Neural cell (in vitro differentiated cells): ENCODE measurements around the gene ANKRD33B. TPM values are rescaled to one million over a fixed set of nuclear protein-coding genes. Genes with fewer than 3 reads are reported as not detected.

Source experiments
- H2AFZ ChIP-seq: fragments of 200-600, 300-800 bp; sonication (generic), shearing (Covaris generic); 2 replicates; pipeline ENCODE4 v1.6.0; 2014; ENCODE audit warnings: low read depth, mild to moderate bottlenecking, antibody characterized with exemption, low read length, moderate library complexity
- H3F3A ChIP-seq: fragments of 200-600 bp; shearing (Covaris generic); 2 replicates; pipeline ENCODE4 v1.6.1; 2016; ENCODE audit warnings: mild to moderate bottlenecking, moderate library complexity, mixed read lengths, antibody characterized with exemption, low read length; ENCODE audit not compliant: insufficient read depth, poor library complexity, severe bottlenecking
- H3K27ac ChIP-seq: fragments of 200-600, 300-800 bp; sonication (generic), shearing (Covaris generic); 2 replicates; pipeline ENCODE4 v1.5.1; 2014; ENCODE audit warnings: mild to moderate bottlenecking, low read length, moderate library complexity
- H3K27me3 ChIP-seq: fragments of 300-800, 200-600 bp; sonication (generic), shearing (Covaris generic); 2 replicates; pipeline ENCODE4 v1.6.0; 2014; ENCODE audit warnings: mild to moderate bottlenecking, low read depth, low read length, moderate library complexity; ENCODE audit not compliant: insufficient read depth
- H3K36me3 ChIP-seq: fragments of 300-800, 200-600 bp; sonication (generic), shearing (Covaris generic); 2 replicates; pipeline ENCODE4 v1.5.1; 2014; ENCODE audit warnings: mild to moderate bottlenecking, antibody characterized with exemption, low read length, moderate library complexity; ENCODE audit not compliant: insufficient read depth
- H3K4me2 ChIP-seq: fragments of 300-800, 200-600 bp; sonication (generic), shearing (Covaris generic); 2 replicates; pipeline ENCODE4 v1.6.0; 2014; ENCODE audit warnings: mild to moderate bottlenecking, low read length
- H3K4me3 ChIP-seq: fragments of 300-800, 200-600 bp; sonication (generic), shearing (Covaris generic); 2 replicates; pipeline ENCODE4 v1.5.1; 2014; ENCODE audit warnings: mild to moderate bottlenecking, low read length, moderate library complexity
- H3K79me2 ChIP-seq: fragments of 200-600 bp; shearing (Covaris generic); replicated peaks from 2 replicates; pipeline ENCODE4 v1.6.0; 2014; ENCODE audit warnings: mild to moderate bottlenecking, low read length, moderate library complexity; ENCODE audit not compliant: insufficient read depth
- H3K9ac ChIP-seq: fragments of 300-800, 200-600 bp; sonication (generic), shearing (Covaris generic); 2 replicates; pipeline ENCODE4 v1.6.1; 2016; ENCODE audit warnings: mild to moderate bottlenecking, low read length, mixed read lengths
- H3K9me2 ChIP-seq: fragments of 200-600 bp; shearing (Covaris generic); 2 replicates; pipeline ENCODE4 v1.6.1; 2016; ENCODE audit warnings: mild to moderate bottlenecking, low read length, mixed read lengths; ENCODE audit not compliant: insufficient read depth
- H3K9me3 ChIP-seq: fragments of 200-600, 300-800 bp; sonication (generic), shearing (Covaris generic); 2 replicates; pipeline ENCODE4 v1.6.1; 2016; ENCODE audit warnings: mild to moderate bottlenecking, mixed run types, low read length, moderate library complexity, mixed read lengths
- H4K20me1 ChIP-seq: fragments of 200-600 bp; shearing (Covaris generic); 2 replicates; pipeline ENCODE4 v1.6.1; 2016; ENCODE audit warnings: mild to moderate bottlenecking, mixed run types; ENCODE audit not compliant: insufficient read depth
- CTCF ChIP-seq: fragments of 450-650 bp; IDR thresholded peaks from 2 replicates; pipeline ENCODE4 v1.5.1; 2014; ENCODE audit warnings: antibody characterized with exemption, mild to moderate bottlenecking, moderate library complexity; ENCODE audit not compliant: poor library complexity, severe bottlenecking
- EP300 ChIP-seq: fragments of 450-650 bp; conservative IDR thresholded peaks from 2 replicates; pipeline ENCODE4 v1.6.1; 2014; ENCODE audit warnings: antibody characterized with exemption, mild to moderate bottlenecking, moderate library complexity; ENCODE audit not compliant: poor library complexity, severe bottlenecking
- EZH2 ChIP-seq: fragments of 200-600, 300-800 bp; shearing (Covaris generic), sonication (generic); IDR thresholded peaks from 2 replicates; pipeline ENCODE4 v1.6.1; 2014; ENCODE audit warnings: antibody characterized with exemption, low read length, borderline replicate concordance, mild to moderate bottlenecking; ENCODE audit not compliant: insufficient read depth, poor library complexity, severe bottlenecking
- MXI1 ChIP-seq: fragments of 450-650 bp; conservative IDR thresholded peaks from 2 replicates; pipeline ENCODE4 v1.6.1; 2014; ENCODE audit warnings: antibody characterized with exemption, mild to moderate bottlenecking; ENCODE audit not compliant: poor library complexity, severe bottlenecking
- POLR2AphosphoS5 ChIP-seq: IDR thresholded peaks from 2 replicates; pipeline ENCODE4 v1.6.1; 2012
- RAD21 ChIP-seq: fragments of 450-650 bp; conservative IDR thresholded peaks from 2 replicates; pipeline ENCODE4 v1.6.1; 2014; ENCODE audit warnings: antibody characterized with exemption, mild to moderate bottlenecking, moderate library complexity
- REST ChIP-seq: IDR thresholded peaks from 2 replicates; pipeline ENCODE4 v1.6.1; 2012; ENCODE audit warnings: borderline replicate concordance
- SMC3 ChIP-seq: fragments of 450-650 bp; conservative IDR thresholded peaks from 2 replicates; pipeline ENCODE4 v1.6.1; 2014; ENCODE audit warnings: antibody characterized with exemption, mild to moderate bottlenecking, moderate library complexity; ENCODE audit not compliant: poor library complexity
- TAF1 ChIP-seq: IDR thresholded peaks from 2 replicates; pipeline ENCODE4 v1.6.1; 2012; ENCODE audit warnings: low read depth
- polyA plus RNA-seq: library from polyadenylated mRNA; depleted of rRNA; stranded (reverse); fragments of >200 nt; gene quantifications from 2 replicates; pipeline ENCODE4 v1.2.3, GENCODE V29; 2014

ANKRD33B gene
- polyA plus RNA-seq, 1 donor from 2014 or later: not detected

- Histone ChIP-seq H3K79me2 (no peaks in the 10 kb centered on the region), H3K27ac (no peak overlapping the region), H3K9me3 (no peaks in the 10 kb centered on the region), H3K9ac (no peak overlapping the region), H4K20me1 (no peaks in the 10 kb centered on the region), H3K9me2 (no peaks in the 10 kb centered on the region), H3K4me3 (no peak overlapping the region), H3K36me3 (no peaks in the 10 kb centered on the region), H3F3A (no peaks in the 10 kb centered on the region), H3K4me2 (no peak overlapping the region), H2AFZ (no peak overlapping the region), H3K27me3 (no peaks in the 10 kb centered on the region)
- TF ChIP-seq EZH2 (no peak), CTCF (no peak), SMC3 (no peak), RAD21 (no peak), EP300 (no peak), MXI1 (no peak), REST (no peak), POLR2AphosphoS5 (no peak), TAF1 (no peak)
Observed at GRCh38 chr5:10702911-10703491, 139.1 kb downstream of the ANKRD33B start.

- no peaks in the 10 kb centered on the region for H3K79me2 ChIP-seq
- H3K9ac ChIP-seq: no peak overlapping the region
Observed at GRCh38 chr5:10703676-10704075, 139.8 kb downstream of the ANKRD33B start.

More at GRCh38 chr5:10703676-10704075, 139.8 kb downstream of the ANKRD33B start:
- Histone ChIP-seq H3F3A (no peaks in the 10 kb centered on the region), H4K20me1 (no peaks in the 10 kb centered on the region), H3K27ac (no peak overlapping the region), H3K4me3 (no peak overlapping the region), H3K9me3 (no peaks in the 10 kb centered on the region), H3K4me2 (no peak overlapping the region), H3K36me3 (no peaks in the 10 kb centered on the region), H3K27me3 (no peaks in the 10 kb centered on the region), H2AFZ (no peak overlapping the region), H3K9me2 (no peaks in the 10 kb centered on the region)
- TF ChIP-seq SMC3 (no peak), CTCF (no peak), POLR2AphosphoS5 (no peak), RAD21 (no peak), TAF1 (no peak), EP300 (no peak), MXI1 (no peak), EZH2 (no peak), REST (no peak)
